ENCODE results near the gene FAAH2. TPM values are rescaled to one million over a fixed set of nuclear protein-coding genes. Genes with fewer than 3 reads are reported as not detected.
"Not testable (repeated sequence)": the region's sequence is repeated elsewhere in the genome, so short reads cannot be mapped to it uniquely, and the experiment has no call there.

Gene FAAH2
- polyA plus RNA-seq, 1 of the 3 experiments (the other 2 are of a cell fraction) = 0.05 TPM

GRCh38 chrX:57403191-57403590, 116.7 kb downstream of the FAAH2 start:
- H3K27ac ChIP-seq (ENCODE audit: low read depth in 2 of 2, low read length in 1 of 2); H3K9me3 ChIP-seq; POLR2A ChIA-PET; H3K79me2 ChIP-seq (ENCODE audit: insufficient read depth); H3K4me2 ChIP-seq; H3K4me3 ChIP-seq (ENCODE audit: low read depth in 2 of 2, low read length in 1 of 2); CTCF ChIA-PET; H3K4me1 ChIP-seq (ENCODE audit: control insufficient read depth in 1 of 2, insufficient read depth in 2 of 2, low read depth in 1 of 2, low read length in 1 of 2); DNase-seq; H3K9me2 ChIP-seq; H3K36me3 ChIP-seq (replicated peaks in 1 of 2; ENCODE audit: control insufficient read depth in 1 of 2, insufficient read depth in 2 of 2, low read length in 1 of 2); H3K9ac ChIP-seq; H4K20me1 ChIP-seq (ENCODE audit: insufficient read depth); H3F3A ChIP-seq (replicated peaks; ENCODE audit: insufficient read depth); H3K27me3 ChIP-seq (ENCODE audit: insufficient read depth); H2AFZ ChIP-seq (ENCODE audit: low read depth): not testable (repeated sequence)
- 5% methylated on average over 5 of the region's 5 CpGs for WGBS (ENCODE audit: low lambda C conversion rate)

- Histone ChIP-seq H3K4me3 (ENCODE audit: low read depth in 2 of 2, low read length in 1 of 2) (no peak overlapping the region), H2AFZ (ENCODE audit: low read depth) (no peak overlapping the region), H3F3A (replicated peaks; ENCODE audit: insufficient read depth) (no peaks in the 10 kb centered on the region), H3K9me2 (no peaks in the 10 kb centered on the region; the same call in 1 of the 2 replicates), H3K4me2 (no peak overlapping the region), H3K9ac (no peak overlapping the region), H3K79me2 (ENCODE audit: insufficient read depth) (no peaks in the 10 kb centered on the region), H3K36me3 (replicated peaks in 1 of 2; ENCODE audit: control insufficient read depth in 1 of 2, insufficient read depth in 2 of 2, low read length in 1 of 2) (no peaks in the 10 kb centered on the region), H3K9me3 (no peaks in the 10 kb centered on the region), H3K27me3 (ENCODE audit: insufficient read depth) (no peaks in the 10 kb centered on the region), H3K27ac (ENCODE audit: low read depth in 2 of 2, low read length in 1 of 2) (no peak overlapping the region), H4K20me1 (ENCODE audit: insufficient read depth) (no peaks in the 10 kb centered on the region), H3K4me1 (ENCODE audit: control insufficient read depth in 1 of 2, insufficient read depth in 2 of 2, low read depth in 1 of 2, low read length in 1 of 2) (no peaks in the 10 kb centered on the region)
- 6% methylated on average over 5 of the region's 5 CpGs for WGBS (ENCODE audit: low lambda C conversion rate)
- no peak for DNase-seq
- ChIA-PET POLR2A (no interaction called here), CTCF (no interaction called here)
- TF ChIP-seq POLR2AphosphoS5 (IDR thresholded peaks at IDR 0.05; ENCODE audit: low read depth, low read length) (no peak), SIN3A (IDR thresholded peaks at IDR 0.05; ENCODE audit: borderline replicate concordance, low read depth, low read length) (no peak), EZH2phosphoT487 (IDR thresholded peaks at IDR 0.05; ENCODE audit: borderline replicate concordance, low read depth) (no peak), YY1 (IDR thresholded peaks at IDR 0.05; ENCODE audit: low read depth) (no peak), MEF2A (IDR thresholded peaks at IDR 0.05; ENCODE audit: borderline replicate concordance, low read depth) (no peak), REST (IDR thresholded peaks at IDR 0.05; ENCODE audit: low read depth, low read length) (no peak), FOXJ3 (CRISPR knock-in tag; IDR thresholded peaks at IDR 0.05) (no peak), TAF1 (IDR thresholded peaks at IDR 0.05; ENCODE audit: borderline replicate concordance, low read depth, low read length) (no peak), ZBTB33 (IDR thresholded peaks at IDR 0.05; ENCODE audit: borderline replicate concordance, low read depth) (no peak), TEAD4 (IDR thresholded peaks at IDR 0.05; ENCODE audit: borderline replicate concordance, insufficient read depth) (no peak), ELF1 (IDR thresholded peaks at IDR 0.05) (no peak), RAD21 (IDR thresholded peaks at IDR 0.05; ENCODE audit: low read length) (no peak), MAX (IDR thresholded peaks at IDR 0.05; ENCODE audit: low read depth) (no peak), MXI1 (IDR thresholded peaks at IDR 0.05; ENCODE audit: low read depth, low read length) (no peak)
Measured at GRCh38 chrX:57406149-57406548, 119.6 kb downstream of the FAAH2 start.
